Liver (tissue), 9 donors: ENCODE results near the gene UMODL1. TPM values are rescaled to one million over a fixed set of nuclear protein-coding genes. Genes with fewer than 3 reads are reported as not detected.
"Not testable (repeated sequence)": the region's sequence is repeated elsewhere in the genome, so short reads cannot be mapped to it uniquely, and the experiment has no call there.

ENCODE experiments used
- DNase-seq: peaks from one replicate; pipeline ENCODE4 v3.0.0-alpha.2; 2017; ENCODE audit warnings: low spot score
- H3K27ac ChIP-seq, 2 donors: one replicate each; pipeline ENCODE4 v1.7.0; 2013; ENCODE audit warnings: inconsistent platforms in 2 of 2, low read length in 2 of 2, control low read depth in 1 of 2, low read depth in 1 of 2, mild to moderate bottlenecking in 1 of 2
- H3K27me3 ChIP-seq, 4 donors: one replicate each; pipeline versions ENCODE4 v1.6.1 to v1.7.0; 2013; ENCODE audit warnings: low read length in 3 of 4, inconsistent platforms in 1 of 4, mild to moderate bottlenecking in 1 of 4, moderate library complexity in 1 of 4; ENCODE audit not compliant: control insufficient read depth in 4 of 4, insufficient read depth in 4 of 4
- H3K36me3 ChIP-seq, 4 donors: one replicate each; pipeline versions ENCODE4 v1.6.1 to v1.7.0; 2013; ENCODE audit warnings: low read length in 3 of 4, mild to moderate bottlenecking in 3 of 4, low read depth in 1 of 4, moderate library complexity in 1 of 4; ENCODE audit not compliant: control insufficient read depth in 4 of 4, insufficient read depth in 3 of 4
- H3K4me1 ChIP-seq, 4 donors: one replicate each; pipeline versions ENCODE4 v1.6.1 to v1.7.0; 2013; ENCODE audit warnings: low read length in 3 of 4, mild to moderate bottlenecking in 3 of 4, moderate library complexity in 1 of 4; ENCODE audit not compliant: control insufficient read depth in 4 of 4, insufficient read depth in 4 of 4
- H3K4me3 ChIP-seq, 3 donors: one replicate each; pipeline versions ENCODE4 v1.6.1 to v1.7.0; 2013; ENCODE audit warnings: low read length in 3 of 3, control low read depth in 1 of 3, low read depth in 1 of 3, mild to moderate bottlenecking in 1 of 3
- H3K9ac ChIP-seq, 2 donors: one replicate each; pipeline ENCODE4 v1.7.0; 2013; ENCODE audit warnings: low read length in 2 of 2, mild to moderate bottlenecking in 2 of 2, moderate library complexity in 2 of 2, control low read depth in 1 of 2, low read depth in 1 of 2
- H3K9me3 ChIP-seq, 4 donors: one replicate each; pipeline versions ENCODE4 v1.6.1 to v1.7.0; 2013; ENCODE audit warnings: low read length in 3 of 4; ENCODE audit not compliant: control insufficient read depth in 4 of 4
- ATF3 ChIP-seq: IDR thresholded peaks from 2 replicates; pipeline ENCODE4 v1.6.1; 2016; ENCODE audit warnings: antibody characterized with exemption
- FOXA1 ChIP-seq: IDR thresholded peaks from 2 replicates; pipeline ENCODE4 v1.6.1; 2016; ENCODE audit warnings: antibody characterized with exemption
- NR2F2 ChIP-seq: IDR thresholded peaks from 2 replicates; pipeline ENCODE4 v1.6.1; 2016; ENCODE audit warnings: antibody characterized with exemption
- RAD21 ChIP-seq, 2 donors: IDR thresholded peaks; 2 replicates each; pipeline ENCODE4 v1.6.1; 2016; ENCODE audit warnings: antibody characterized with exemption in 2 of 2, mild to moderate bottlenecking in 2 of 2
- RXRA ChIP-seq, 2 donors: IDR thresholded peaks; 2 replicates each; pipeline ENCODE4 v1.6.1; 2017 to 2018; ENCODE audit warnings: antibody characterized with exemption in 2 of 2, mild to moderate bottlenecking in 1 of 2
- WGBS: extraction: QIAGEN DNeasy Blood & Tissue Kit; methylation state at CpG from one replicate; pipeline ENCODE4 v1.1.7; 2013; 5-methylcytosine and 5-hydroxymethylcytosine counted together
- polyA plus RNA-seq, 2 donors: library from polyadenylated mRNA; stranded (reverse) in 1 of 2; unstranded in 1 of 2; fragments of 200-250 nt in 1 of 2; fragments of >200 nt in 1 of 2; fragmentation: Nextera tagmentation in 1 of 2; extraction: Ambion mirVana in 1 of 2; gene quantifications; one replicate each; pipeline versions ENCODE4 v1.2.1 to v1.2.3, GENCODE V29; 2013 to 2015
- total RNA-seq, 2 donors: library from RNA; depleted of rRNA; stranded (reverse); fragments of >200 nt; gene quantifications; one replicate each; pipeline ENCODE4 v1.2.3, GENCODE V29; 2014
- TF ChIP-seq, protein P1 (sequence below): fragments of 150-350 bp; IDR thresholded peaks from 2 replicates; pipeline ENCODE4 v1.5.1; 2017; ENCODE audit warnings: improper control_type of control experiment, low read depth, low read length; ENCODE audit not compliant: missing input control
- donor health status: healthy.
- donor health status: healthy.
- donor health status: healthy.
- donor health status: healthy.
- donor health status: healthy.

Gene UMODL1
- total and polyA plus RNA-seq, 4 donors: 0.08 to 0.14 (median 0.08) TPM; not detected in 1

GRCh38 chr21:42075686-42076471 is 4.8 kb downstream of the UMODL1 start:
- Histone ChIP-seq H3K36me3 (no peaks in the 10 kb centered on the region), H3K9ac (no peak overlapping the region), H3K9me3 (no peaks in the 10 kb centered on the region), H3K27ac (no peak overlapping the region), H3K4me3 (no peak overlapping the region), H3K4me1 (no peaks in the 10 kb centered on the region), H3K27me3 (peaks cover 0 to 9% (median 1%) of the 10 kb centered on the region in 4 donors)
- no peak for DNase-seq
- TF ChIP-seq FOXA1: no peak
- 90% methylated on average over 35 of the region's 35 CpGs for WGBS

- H3K4me3 ChIP-seq, H3K36me3 ChIP-seq, H3K4me1 ChIP-seq, H3K9me3 ChIP-seq, H3K27ac ChIP-seq, DNase-seq, H3K9ac ChIP-seq, H3K27me3 ChIP-seq: not testable (repeated sequence)
- WGBS: 96% methylated on average over 6 of the region's 6 CpGs
These were observed 6.6 kb downstream of the UMODL1 start for GRCh38 chr21:42077685-42078238.

GRCh38 chr21:42078247-42079007 is 7.3 kb downstream of the UMODL1 start:
- DNase-seq, H3K27ac ChIP-seq, H3K36me3 ChIP-seq, H3K4me1 ChIP-seq, H3K27me3 ChIP-seq, H3K9me3 ChIP-seq, H3K4me3 ChIP-seq, H3K9ac ChIP-seq: not testable (repeated sequence)
- 75% methylated on average over 8 of the region's 10 CpGs for WGBS

- no peak overlapping the region for H3K9ac ChIP-seq
- no peak for DNase-seq
- H3K27ac ChIP-seq: no peak overlapping the region
- TF ChIP-seq RAD21 (IDR thresholded peaks at IDR 0.05): no peak
- TF ChIP-seq, protein P1, sequence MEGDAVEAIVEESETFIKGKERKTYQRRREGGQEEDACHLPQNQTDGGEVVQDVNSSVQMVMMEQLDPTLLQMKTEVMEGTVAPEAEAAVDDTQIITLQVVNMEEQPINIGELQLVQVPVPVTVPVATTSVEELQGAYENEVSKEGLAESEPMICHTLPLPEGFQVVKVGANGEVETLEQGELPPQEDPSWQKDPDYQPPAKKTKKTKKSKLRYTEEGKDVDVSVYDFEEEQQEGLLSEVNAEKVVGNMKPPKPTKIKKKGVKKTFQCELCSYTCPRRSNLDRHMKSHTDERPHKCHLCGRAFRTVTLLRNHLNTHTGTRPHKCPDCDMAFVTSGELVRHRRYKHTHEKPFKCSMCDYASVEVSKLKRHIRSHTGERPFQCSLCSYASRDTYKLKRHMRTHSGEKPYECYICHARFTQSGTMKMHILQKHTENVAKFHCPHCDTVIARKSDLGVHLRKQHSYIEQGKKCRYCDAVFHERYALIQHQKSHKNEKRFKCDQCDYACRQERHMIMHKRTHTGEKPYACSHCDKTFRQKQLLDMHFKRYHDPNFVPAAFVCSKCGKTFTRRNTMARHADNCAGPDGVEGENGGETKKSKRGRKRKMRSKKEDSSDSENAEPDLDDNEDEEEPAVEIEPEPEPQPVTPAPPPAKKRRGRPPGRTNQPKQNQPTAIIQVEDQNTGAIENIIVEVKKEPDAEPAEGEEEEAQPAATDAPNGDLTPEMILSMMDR: no peak
- no peak for TF ChIP-seq NR2F2
- no peak for TF ChIP-seq ATF3
- TF ChIP-seq RXRA (IDR thresholded peaks at IDR 0.05): no peak
- no peak overlapping the region for H3K4me3 ChIP-seq
- peaks cover 0 to 5% (median 0%) of the 10 kb centered on the region in 4 donors for H3K27me3 ChIP-seq
- H3K9me3 ChIP-seq: no peaks in the 10 kb centered on the region
- no peaks in the 10 kb centered on the region for H3K4me1 ChIP-seq
- 90% methylated on average over 13 of the region's 13 CpGs for WGBS
- H3K36me3 ChIP-seq: no peaks in the 10 kb centered on the region
These were observed 8.2 kb downstream of the UMODL1 start for GRCh38 chr21:42079008-42079938.
